ENCODE measurements around the gene ATXN7L1.

GRCh38 chr7:105618016-105618296 is 258.4 kb downstream of the ATXN7L1 start:
- TF ChIP-seq ASH2L (IDR thresholded peaks at IDR 0.05; ENCODE audit: insufficient read length, low read depth, low read length) (no peak), ZNF609 (CRISPR knock-in tag; IDR thresholded peaks at IDR 0.05; ENCODE audit: borderline replicate concordance) (no peak), CTCF (CRISPR knock-in tag; IDR thresholded peaks at IDR 0.05) (no peak), TCF7 (IDR thresholded peaks at IDR 0.05; ENCODE audit: low read depth) (no peak), SP1 (IDR thresholded peaks at IDR 0.05) (no peak), SP1 (CRISPR knock-in tag; IDR thresholded peaks at IDR 0.05) (no peak), DPF2 (CRISPR knock-in tag; IDR thresholded peaks at IDR 0.05; ENCODE audit: borderline replicate concordance, low read depth) (no peak)
